ENCODE measurements around the gene RSPH6A. TPM values are rescaled to one million over a fixed set of nuclear protein-coding genes. Genes with fewer than 3 reads are reported as not detected.

RSPH6A gene
- total and polyA plus RNA-seq, 2 donors (not counting 1 experiment from before 2014, with no cell fraction given): 0.17 TPM; not detected in 1

DNA sequence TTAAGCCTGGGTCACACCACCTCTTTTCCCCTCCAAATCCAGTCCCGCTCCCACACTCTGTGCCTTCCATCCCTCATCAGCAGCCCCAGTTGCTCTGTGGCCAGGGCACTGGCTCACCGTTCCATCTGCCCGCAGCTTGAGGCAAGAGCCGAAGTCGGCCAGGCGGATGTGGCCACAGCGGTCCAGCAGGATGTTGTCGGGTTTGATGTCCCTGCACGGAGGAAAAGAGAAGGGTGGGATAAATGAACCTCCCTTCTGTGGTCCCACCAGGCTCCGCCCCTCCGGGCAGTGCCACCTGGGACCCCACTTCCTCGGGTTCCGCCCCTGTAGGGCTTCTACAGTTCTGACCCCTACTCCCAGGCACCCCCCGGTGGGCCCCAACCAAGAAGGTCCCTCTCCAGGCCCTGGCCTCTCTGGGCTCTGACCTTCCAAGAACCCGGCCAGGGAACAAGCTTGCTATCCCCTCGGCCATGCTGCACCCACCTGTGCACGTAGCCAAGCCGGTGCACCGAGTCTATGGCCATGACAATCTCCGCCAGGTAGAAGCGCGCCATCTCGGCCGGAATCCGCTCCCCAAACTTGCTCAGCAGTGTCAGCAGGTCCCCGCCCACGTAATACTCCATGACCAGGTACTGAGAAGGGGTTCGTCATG is 37.0 kb downstream of the RSPH6A start:
- no peak overlapping the region for H3K4me2 ChIP-seq (ENCODE audit: extremely low read depth, insufficient read depth, low read length)
- H3K27ac ChIP-seq (ENCODE audit: insufficient read depth, low read length): no peak overlapping the region
- no peak for DNase-seq (ENCODE audit: low read depth in 2 of 2)
- H3K9ac ChIP-seq (ENCODE audit: insufficient read depth, low read length): no peak overlapping the region
- H3K9me3 ChIP-seq (ENCODE audit: control insufficient read depth, insufficient read depth, low read depth, low read length): no peaks in the 10 kb centered on the region
- TF ChIP-seq, protein P1, sequence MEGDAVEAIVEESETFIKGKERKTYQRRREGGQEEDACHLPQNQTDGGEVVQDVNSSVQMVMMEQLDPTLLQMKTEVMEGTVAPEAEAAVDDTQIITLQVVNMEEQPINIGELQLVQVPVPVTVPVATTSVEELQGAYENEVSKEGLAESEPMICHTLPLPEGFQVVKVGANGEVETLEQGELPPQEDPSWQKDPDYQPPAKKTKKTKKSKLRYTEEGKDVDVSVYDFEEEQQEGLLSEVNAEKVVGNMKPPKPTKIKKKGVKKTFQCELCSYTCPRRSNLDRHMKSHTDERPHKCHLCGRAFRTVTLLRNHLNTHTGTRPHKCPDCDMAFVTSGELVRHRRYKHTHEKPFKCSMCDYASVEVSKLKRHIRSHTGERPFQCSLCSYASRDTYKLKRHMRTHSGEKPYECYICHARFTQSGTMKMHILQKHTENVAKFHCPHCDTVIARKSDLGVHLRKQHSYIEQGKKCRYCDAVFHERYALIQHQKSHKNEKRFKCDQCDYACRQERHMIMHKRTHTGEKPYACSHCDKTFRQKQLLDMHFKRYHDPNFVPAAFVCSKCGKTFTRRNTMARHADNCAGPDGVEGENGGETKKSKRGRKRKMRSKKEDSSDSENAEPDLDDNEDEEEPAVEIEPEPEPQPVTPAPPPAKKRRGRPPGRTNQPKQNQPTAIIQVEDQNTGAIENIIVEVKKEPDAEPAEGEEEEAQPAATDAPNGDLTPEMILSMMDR (conservative IDR thresholded peaks at IDR 0.05 in 1 of 2, IDR thresholded peaks at IDR 0.05 in 1 of 2; ENCODE audit: low read depth in 1 of 2, low read length in 2 of 2): no peak
- no peak for TF ChIP-seq EZH2 (IDR thresholded peaks at IDR 0.05; ENCODE audit: low read length, missing control alignments)
- H4K20me1 ChIP-seq (ENCODE audit: control insufficient read depth, extremely low read depth, insufficient read depth, low read length): no peaks in the 10 kb centered on the region
- H2AFZ ChIP-seq (ENCODE audit: low read length): no peak overlapping the region
- peaks cover 12% of the 10 kb centered on the region for H3K4me1 ChIP-seq (ENCODE audit: control insufficient read depth, extremely low read depth, insufficient read depth, low read length)
- peaks cover 22% of the 10 kb centered on the region for H3K36me3 ChIP-seq (ENCODE audit: control insufficient read depth, insufficient read depth, low read length)
- no peaks in the 10 kb centered on the region for H3K27me3 ChIP-seq (ENCODE audit: control insufficient read depth, insufficient read depth, low read length)
- H3K4me3 ChIP-seq (replicated peaks in 1 of 4; ENCODE audit: control extremely low read depth in 1 of 4, insufficient read depth in 1 of 4, low read depth in 3 of 4, low read length in 4 of 4): no peak overlapping the region
- H3K79me2 ChIP-seq (ENCODE audit: control insufficient read depth, insufficient read depth, low read length): peaks cover 9% of the 10 kb centered on the region

DNA sequence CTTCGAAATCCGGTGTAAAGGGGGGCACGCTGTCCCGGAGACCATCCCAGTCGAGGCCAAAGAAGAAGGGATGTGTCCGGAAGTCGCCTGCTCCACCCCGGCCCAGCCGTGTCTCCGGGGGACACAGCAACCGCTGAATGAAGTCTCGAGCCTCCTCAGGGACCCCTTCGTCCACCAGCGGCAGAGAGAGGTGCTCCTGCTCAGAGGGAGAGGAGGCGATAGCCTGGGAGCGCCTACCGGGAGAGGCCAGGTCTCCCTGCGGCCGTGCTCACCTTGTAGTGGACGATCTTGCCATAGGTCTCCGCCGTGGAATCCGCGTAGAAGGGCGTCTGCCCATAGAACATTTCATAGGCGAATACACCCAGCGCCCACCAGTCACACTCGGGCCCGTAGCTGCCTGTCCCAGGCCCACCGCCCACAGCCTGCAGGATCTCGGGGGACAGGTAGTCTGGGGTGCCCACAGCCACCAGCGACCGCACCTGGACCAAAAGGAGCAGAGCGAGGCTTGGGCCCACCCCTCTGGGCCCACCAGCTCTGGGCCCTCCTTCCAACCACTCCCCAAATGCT is 37.6 kb downstream of the RSPH6A start:
- Histone ChIP-seq H3K4me1 (ENCODE audit: control insufficient read depth, extremely low read depth, insufficient read depth, low read length) (peaks cover 11% of the 10 kb centered on the region), H3K27ac (ENCODE audit: insufficient read depth, low read length) (no peak overlapping the region), H3K27me3 (ENCODE audit: control insufficient read depth, insufficient read depth, low read length) (no peaks in the 10 kb centered on the region), H3K9me3 (ENCODE audit: control insufficient read depth, insufficient read depth, low read depth, low read length) (no peaks in the 10 kb centered on the region), H3K4me3 (replicated peaks in 1 of 4; ENCODE audit: control extremely low read depth in 1 of 4, insufficient read depth in 1 of 4, low read depth in 3 of 4, low read length in 4 of 4) (no peak overlapping the region), H3K9ac (ENCODE audit: insufficient read depth, low read length) (no peak overlapping the region), H3K4me2 (ENCODE audit: extremely low read depth, insufficient read depth, low read length) (no peak overlapping the region), H3K36me3 (ENCODE audit: control insufficient read depth, insufficient read depth, low read length) (peaks cover 27% of the 10 kb centered on the region), H3K79me2 (ENCODE audit: control insufficient read depth, insufficient read depth, low read length) (peaks cover 9% of the 10 kb centered on the region), H4K20me1 (ENCODE audit: control insufficient read depth, extremely low read depth, insufficient read depth, low read length) (no peaks in the 10 kb centered on the region), H2AFZ (ENCODE audit: low read length) (no peak overlapping the region)
- DNase-seq (ENCODE audit: low read depth in 2 of 2): no peak
- TF ChIP-seq, protein P1 (conservative IDR thresholded peaks at IDR 0.05 in 1 of 2, IDR thresholded peaks at IDR 0.05 in 1 of 2; ENCODE audit: low read depth in 1 of 2, low read length in 2 of 2): no peak
- TF ChIP-seq EZH2 (IDR thresholded peaks at IDR 0.05; ENCODE audit: low read length, missing control alignments): no peak

DNA sequence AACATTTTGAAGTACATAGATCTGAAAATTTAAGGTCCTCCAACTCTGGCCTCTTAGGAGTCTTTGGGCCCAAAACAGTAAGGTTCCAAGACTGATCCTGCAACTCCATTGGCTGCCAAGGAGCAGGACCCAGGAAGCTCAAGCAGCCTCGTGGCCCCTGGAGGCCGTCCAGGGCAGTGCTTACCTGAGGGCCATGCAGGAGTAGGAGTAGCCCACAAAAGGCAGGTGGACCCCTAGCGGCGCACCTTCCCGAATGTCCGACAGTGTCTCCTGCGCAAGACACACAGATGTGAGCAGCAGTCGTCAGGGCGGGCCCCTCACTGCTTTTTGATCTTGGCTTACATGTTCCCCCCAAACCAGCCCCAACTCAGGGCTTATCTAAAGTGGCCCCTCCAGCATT is 40.3 kb downstream of the RSPH6A start:
- Histone ChIP-seq H3K4me2 (ENCODE audit: extremely low read depth, insufficient read depth, low read length) (no peak overlapping the region), H3K27me3 (ENCODE audit: control insufficient read depth, insufficient read depth, low read length) (no peaks in the 10 kb centered on the region), H3K27ac (ENCODE audit: insufficient read depth, low read length) (no peak overlapping the region), H3K9ac (ENCODE audit: insufficient read depth, low read length) (no peak overlapping the region), H3K4me1 (ENCODE audit: control insufficient read depth, extremely low read depth, insufficient read depth, low read length) (peaks cover 2% of the 10 kb centered on the region), H3K4me3 (replicated peaks in 1 of 4; ENCODE audit: control extremely low read depth in 1 of 4, insufficient read depth in 1 of 4, low read depth in 3 of 4, low read length in 4 of 4) (no peak overlapping the region), H3K79me2 (ENCODE audit: control insufficient read depth, insufficient read depth, low read length) (no peaks in the 10 kb centered on the region), H4K20me1 (ENCODE audit: control insufficient read depth, extremely low read depth, insufficient read depth, low read length) (no peaks in the 10 kb centered on the region), H3K9me3 (ENCODE audit: control insufficient read depth, insufficient read depth, low read depth, low read length) (no peaks in the 10 kb centered on the region), H3K36me3 (ENCODE audit: control insufficient read depth, insufficient read depth, low read length) (peaks cover 36% of the 10 kb centered on the region), H2AFZ (ENCODE audit: low read length) (no peak overlapping the region)
- TF ChIP-seq EZH2 (IDR thresholded peaks at IDR 0.05; ENCODE audit: low read length, missing control alignments): no peak
- TF ChIP-seq, protein P1 (conservative IDR thresholded peaks at IDR 0.05 in 1 of 2, IDR thresholded peaks at IDR 0.05 in 1 of 2; ENCODE audit: low read depth in 1 of 2, low read length in 2 of 2): no peak
- no peak for DNase-seq (ENCODE audit: low read depth in 2 of 2)

All from fibroblast of lung (primary cell).